Suppressor macrophage treated with lipopolysaccharide for 4 hours (primary cell): ENCODE measurements around the gene PRPF6.
A peak's percentile ranks its signal among the peaks of the same experiment; 100 is the strongest.

Experiments
- DNase-seq: peaks from one replicate; pipeline ENCODE4 v3.0.0-alpha.2; 2020

PRPF6 gene, protein sequence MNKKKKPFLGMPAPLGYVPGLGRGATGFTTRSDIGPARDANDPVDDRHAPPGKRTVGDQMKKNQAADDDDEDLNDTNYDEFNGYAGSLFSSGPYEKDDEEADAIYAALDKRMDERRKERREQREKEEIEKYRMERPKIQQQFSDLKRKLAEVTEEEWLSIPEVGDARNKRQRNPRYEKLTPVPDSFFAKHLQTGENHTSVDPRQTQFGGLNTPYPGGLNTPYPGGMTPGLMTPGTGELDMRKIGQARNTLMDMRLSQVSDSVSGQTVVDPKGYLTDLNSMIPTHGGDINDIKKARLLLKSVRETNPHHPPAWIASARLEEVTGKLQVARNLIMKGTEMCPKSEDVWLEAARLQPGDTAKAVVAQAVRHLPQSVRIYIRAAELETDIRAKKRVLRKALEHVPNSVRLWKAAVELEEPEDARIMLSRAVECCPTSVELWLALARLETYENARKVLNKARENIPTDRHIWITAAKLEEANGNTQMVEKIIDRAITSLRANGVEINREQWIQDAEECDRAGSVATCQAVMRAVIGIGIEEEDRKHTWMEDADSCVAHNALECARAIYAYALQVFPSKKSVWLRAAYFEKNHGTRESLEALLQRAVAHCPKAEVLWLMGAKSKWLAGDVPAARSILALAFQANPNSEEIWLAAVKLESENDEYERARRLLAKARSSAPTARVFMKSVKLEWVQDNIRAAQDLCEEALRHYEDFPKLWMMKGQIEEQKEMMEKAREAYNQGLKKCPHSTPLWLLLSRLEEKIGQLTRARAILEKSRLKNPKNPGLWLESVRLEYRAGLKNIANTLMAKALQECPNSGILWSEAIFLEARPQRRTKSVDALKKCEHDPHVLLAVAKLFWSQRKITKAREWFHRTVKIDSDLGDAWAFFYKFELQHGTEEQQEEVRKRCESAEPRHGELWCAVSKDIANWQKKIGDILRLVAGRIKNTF

DNA sequence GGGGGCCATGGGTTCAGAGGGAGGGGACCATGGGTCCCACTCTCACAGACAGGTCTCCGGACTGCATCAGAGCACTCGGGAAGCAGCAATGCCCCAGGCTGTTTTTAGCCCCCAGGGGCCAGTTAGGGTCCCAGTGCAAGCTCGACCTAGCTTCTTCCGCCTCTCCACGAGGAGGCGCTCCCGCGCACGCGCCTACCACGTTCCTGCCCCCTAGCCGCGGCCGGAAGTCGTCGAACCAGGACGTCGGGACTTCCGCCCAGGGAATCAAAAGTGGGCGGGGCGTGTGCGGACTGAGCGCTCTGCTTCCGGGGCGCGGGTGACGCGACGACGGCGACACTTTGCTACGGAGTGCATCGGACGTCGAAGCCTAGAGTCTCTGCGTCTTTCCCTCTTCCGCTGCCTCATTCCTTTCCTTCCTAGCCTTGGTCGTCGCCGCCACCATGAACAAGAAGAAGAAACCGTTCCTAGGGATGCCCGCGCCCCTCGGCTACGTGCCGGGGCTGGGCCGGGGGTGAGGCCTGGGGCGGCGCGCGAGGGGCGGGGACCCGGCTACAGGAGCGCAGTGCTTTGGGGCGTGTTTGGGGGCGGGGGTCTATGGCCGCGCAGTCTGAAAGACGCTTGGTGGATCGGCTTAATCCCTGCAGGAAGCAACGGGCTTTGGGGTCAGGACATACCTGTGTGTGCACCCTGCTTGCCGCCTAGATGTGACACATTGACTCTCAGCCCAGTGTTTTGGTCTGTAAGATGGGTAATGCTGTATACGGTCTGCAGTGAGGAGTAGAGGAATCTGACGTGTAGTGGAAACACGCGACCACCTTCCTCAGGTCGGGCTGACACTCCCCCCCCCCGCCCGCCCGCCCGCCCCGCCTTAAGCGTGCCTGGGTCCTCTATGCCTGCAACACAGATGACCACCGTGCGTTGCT lies at the start of gene PRPF6:
Gene PRPF6, plus strand, starts transcription at position 327 of the 923 bp plus-strand sequence. Its CDS starts 114 bp downstream, at position 441.
- DNase-seq: peak; percentile 99

- no peak for DNase-seq
Observed at GRCh38 chr20:63931735-63932134, 49.2 kb upstream of the PRPF6 start.

DNA sequence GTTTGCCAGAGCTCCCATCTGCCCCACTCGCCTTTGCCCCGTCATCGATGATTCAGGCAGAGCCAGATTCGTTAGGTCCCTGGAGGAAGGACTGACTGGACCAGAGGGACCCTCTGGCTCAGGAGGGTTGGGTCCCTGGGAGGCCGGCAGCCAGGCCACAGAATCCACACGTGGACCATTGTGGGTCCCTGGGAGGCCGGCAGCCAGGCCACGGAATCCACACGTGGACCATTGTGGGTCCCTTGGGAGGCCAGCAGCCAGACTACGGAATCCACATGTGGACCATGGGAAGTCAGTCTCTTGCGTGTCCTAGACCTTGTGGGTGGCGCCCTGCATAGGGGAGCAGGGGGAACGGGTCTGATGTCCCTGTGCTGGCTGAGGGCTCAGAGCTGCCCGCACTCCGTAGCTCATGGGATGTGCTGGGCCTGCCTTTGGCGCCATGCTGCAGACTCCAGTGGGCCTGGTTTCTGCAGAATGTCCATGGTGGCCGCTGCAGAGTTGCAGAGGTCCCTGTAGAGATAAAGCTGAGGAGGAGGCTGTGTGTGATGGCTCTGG lies 48.2 kb upstream of the PRPF6 start:
- no peak for DNase-seq

DNA sequence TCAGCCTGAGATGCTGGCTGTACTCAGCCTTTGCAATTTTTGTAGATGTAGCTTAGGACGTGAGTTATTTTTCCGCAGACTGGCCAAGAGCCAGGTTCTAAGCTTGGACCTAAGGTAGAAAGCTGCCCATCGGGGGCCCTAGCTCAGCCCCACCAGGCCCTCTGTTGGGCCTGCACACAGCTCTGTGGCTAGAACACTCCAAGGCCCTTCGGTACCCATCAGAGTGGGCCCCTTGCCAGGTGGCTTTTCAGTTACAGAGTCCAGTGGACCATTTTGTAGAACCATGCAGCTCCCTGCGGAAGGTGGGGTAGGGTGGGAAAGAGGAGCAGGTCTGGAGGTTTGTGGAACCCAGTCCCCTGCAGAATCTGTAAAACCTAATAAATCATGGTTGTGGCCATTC lies 47.3 kb upstream of the PRPF6 start:
- DNase-seq: no peak

GRCh38 chr20:63934271-63935068 lies 46.5 kb upstream of the PRPF6 start:
- no peak for DNase-seq

DNA sequence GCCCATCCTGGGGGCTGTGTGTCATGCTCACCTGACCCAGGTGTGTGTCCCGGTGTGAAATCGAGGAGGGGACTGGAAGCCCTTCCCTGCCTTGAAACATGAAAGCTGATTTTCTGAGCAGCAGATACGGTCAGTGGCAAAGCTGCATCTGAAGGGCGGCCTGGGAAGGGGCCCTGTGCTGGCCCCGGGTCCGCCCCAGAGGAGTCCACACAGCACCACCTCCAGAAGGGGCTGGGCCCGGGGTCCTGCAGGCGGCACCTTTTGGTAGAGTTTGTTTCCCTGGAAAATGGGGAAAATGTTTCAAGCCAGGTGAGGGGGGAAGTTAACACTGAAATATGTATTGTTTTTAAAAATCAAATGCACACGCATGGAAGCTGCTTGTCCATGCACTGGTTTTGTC lies 45.5 kb upstream of the PRPF6 start:
- no peak for DNase-seq

GRCh38 chr20:63937596-63937995 lies 43.3 kb upstream of the PRPF6 start:
- DNase-seq: no peak

DNA sequence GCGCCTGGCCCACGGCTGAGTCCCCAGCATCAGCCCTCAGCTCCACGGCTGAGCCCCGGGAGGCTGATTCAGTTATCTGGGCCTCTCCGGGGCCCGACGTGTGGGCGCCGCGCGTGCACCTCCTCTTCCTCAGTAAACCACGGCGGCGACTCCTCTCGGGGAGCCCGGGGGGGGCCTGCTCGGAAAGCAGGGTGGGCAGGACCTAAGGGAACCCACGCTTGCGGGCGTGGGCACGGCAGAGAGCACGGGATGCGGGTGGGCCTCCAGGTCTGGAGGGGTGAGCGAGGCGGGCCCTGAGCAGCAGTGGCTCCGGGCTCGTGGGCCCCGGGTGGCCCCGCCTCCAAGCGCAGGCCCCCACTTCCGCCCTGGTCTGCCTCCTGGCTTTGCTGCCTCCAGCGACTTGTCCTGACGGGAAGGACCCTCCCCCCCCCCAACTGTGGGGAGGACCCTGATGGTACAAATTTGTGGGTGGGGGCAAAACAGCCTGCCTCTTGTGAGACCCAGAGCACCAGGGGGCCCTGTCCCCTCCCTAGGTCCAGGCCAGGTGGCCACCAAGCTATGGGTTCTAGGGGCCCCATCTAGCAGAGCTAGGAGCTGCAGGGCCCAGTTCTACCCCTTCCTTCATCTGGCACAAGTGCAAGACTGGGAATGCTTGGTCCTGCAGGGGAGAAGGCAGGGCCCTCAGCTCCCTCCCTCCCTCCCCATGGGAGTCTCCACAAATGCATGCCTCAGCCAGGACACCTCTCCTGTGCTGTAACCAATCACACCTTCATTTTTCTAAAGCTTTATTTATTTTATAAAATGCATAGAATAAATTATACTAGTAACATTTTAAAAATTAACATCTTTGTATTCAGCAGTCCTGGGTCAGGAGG lies 41.6 kb upstream of the PRPF6 start:
- no peak for DNase-seq

GRCh38 chr20:63940071-63940471 lies 40.9 kb upstream of the PRPF6 start:
- no peak for DNase-seq

- DNase-seq: no peak
Observed at GRCh38 chr20:63940472-63941266, 40.3 kb upstream of the PRPF6 start.

GRCh38 chr20:63941282-63942081 lies 39.5 kb upstream of the PRPF6 start:
- DNase-seq: peak; percentile 72

GRCh38 chr20:63942250-63942951 lies 38.5 kb upstream of the PRPF6 start:
- peak; percentile 54 for DNase-seq

GRCh38 chr20:63942969-63943807 lies 37.7 kb upstream of the PRPF6 start:
- no peak for DNase-seq

- DNase-seq: no peak
Observed at GRCh38 chr20:63943808-63944077, 37.2 kb upstream of the PRPF6 start.

DNA sequence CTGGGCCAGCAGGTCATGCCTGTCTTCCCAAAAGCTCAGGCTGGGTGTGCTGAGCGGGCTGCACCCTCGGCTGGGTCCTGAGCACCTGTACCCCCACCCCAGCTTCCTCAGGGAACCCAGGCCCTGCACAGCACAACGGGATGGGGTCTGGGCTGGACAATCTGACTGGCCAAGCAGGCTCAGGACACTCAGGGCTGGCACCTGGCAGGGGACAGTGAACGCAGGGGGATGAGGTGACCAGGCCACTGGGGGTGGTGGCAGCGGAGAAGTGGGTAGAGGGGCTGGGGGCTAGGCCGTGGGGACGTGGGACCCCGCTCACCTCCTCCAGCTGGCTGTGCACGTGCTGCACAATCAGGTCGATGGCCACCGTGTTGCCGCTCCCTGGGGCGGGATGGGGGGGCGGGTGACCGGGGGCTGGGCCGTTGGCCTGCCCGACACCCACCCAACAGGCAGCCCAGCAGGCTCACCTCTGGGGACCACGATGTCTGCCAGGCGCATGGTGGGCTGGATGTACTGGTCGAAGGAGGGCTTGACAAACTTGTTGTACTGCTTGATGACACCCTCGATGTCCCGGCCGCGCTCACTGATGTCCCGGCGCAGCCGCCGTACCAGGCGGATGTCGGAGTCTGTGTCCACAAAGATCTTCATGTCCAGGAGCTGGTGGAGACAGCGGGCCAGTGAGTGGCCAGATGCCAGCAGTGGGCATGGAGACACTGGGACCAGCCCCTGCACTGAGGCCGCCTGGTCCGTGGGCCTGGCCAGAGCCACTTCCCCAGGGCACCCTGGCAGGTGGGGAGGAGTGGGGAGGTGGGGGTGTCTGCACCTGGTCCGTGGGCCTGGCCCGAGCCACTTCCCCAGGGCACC lies 36.6 kb upstream of the PRPF6 start:
- DNase-seq: no peak

GRCh38 chr20:63945031-63945658 lies 35.8 kb upstream of the PRPF6 start:
- no peak for DNase-seq
